GM19239 (cell line): ENCODE results near the gene CFAP157.

ENCODE experiments used
- DNase-seq: peaks from one replicate; pipeline ENCODE4 v3.0.0; 2011; ENCODE audit warnings: low spot score; ENCODE audit not compliant: insufficient read length
- FAIRE-seq: peaks from 2 replicates; lab custom pipeline; 2011; peaks lifted over from hg19 to GRCh38; lab: Jason Lieb, UNC

CFAP157 gene

GRCh38 chr9:127706836-127707241, at the start of gene CFAP157:
Gene CFAP157, plus strand, starts transcription at chr9:127706988. Its CDS starts 44 bp downstream, at chr9:127707032.
- FAIRE-seq (no peak), DNase-seq (no peak)

GRCh38 chr9:127658428-127658827, 48.4 kb upstream of the CFAP157 start:
- no peak for FAIRE-seq
- DNase-seq: no peak

- DNase-seq (no peak), FAIRE-seq (no peak)
Observed at GRCh38 chr9:127660886-127661741, 45.7 kb upstream of the CFAP157 start.

- DNase-seq: no peak
- FAIRE-seq: no peak
Observed at GRCh38 chr9:127662617-127663016, 44.2 kb upstream of the CFAP157 start.

GRCh38 chr9:127664324-127664677, 42.5 kb upstream of the CFAP157 start:
- DNase-seq (no peak), FAIRE-seq (no peak)

GRCh38 chr9:127664678-127665507, 41.9 kb upstream of the CFAP157 start:
- no peak for FAIRE-seq

GRCh38 chr9:127667127-127667844, 39.5 kb upstream of the CFAP157 start:
- no peak for FAIRE-seq
- DNase-seq: no peak

More at GRCh38 chr9:127664678-127665507, 41.9 kb upstream of the CFAP157 start:
- DNase-seq: no peak

- FAIRE-seq: no peak
- DNase-seq: no peak
Observed at GRCh38 chr9:127667906-127668305, 38.9 kb upstream of the CFAP157 start.

GRCh38 chr9:127673234-127673633, 33.6 kb upstream of the CFAP157 start:
- DNase-seq: no peak
- FAIRE-seq: no peak

GRCh38 chr9:127676638-127677037, 30.1 kb upstream of the CFAP157 start:
- DNase-seq (no peak), FAIRE-seq (no peak)

GRCh38 chr9:127679506-127679905, 27.3 kb upstream of the CFAP157 start:
- FAIRE-seq: no peak

GRCh38 chr9:127680226-127680625, 26.6 kb upstream of the CFAP157 start:
- DNase-seq: no peak
- FAIRE-seq: no peak

More at GRCh38 chr9:127679506-127679905, 27.3 kb upstream of the CFAP157 start:
- no peak for DNase-seq

- no peak for DNase-seq
- FAIRE-seq: no peak
Observed at GRCh38 chr9:127680846-127681245, 25.9 kb upstream of the CFAP157 start.

GRCh38 chr9:127682351-127683136, 24.2 kb upstream of the CFAP157 start:
- DNase-seq: no peak
- no peak for FAIRE-seq

GRCh38 chr9:127683723-127684122, 23.1 kb upstream of the CFAP157 start:
- DNase-seq (no peak), FAIRE-seq (no peak)

- no peak for DNase-seq
- FAIRE-seq: no peak
Observed at GRCh38 chr9:127684576-127684975, 22.2 kb upstream of the CFAP157 start.

GRCh38 chr9:127686461-127687393, 20.1 kb upstream of the CFAP157 start:
- no peak for FAIRE-seq

GRCh38 chr9:127689329-127690000, 17.3 kb upstream of the CFAP157 start:
- no peak for DNase-seq
- FAIRE-seq: no peak

More at GRCh38 chr9:127686461-127687393, 20.1 kb upstream of the CFAP157 start:
- DNase-seq: no peak
